ENCODE results near the gene RBM43.

RBM43 gene

GRCh38 chr2:151204756-151205155, 56.9 kb downstream of the RBM43 start:
- Mint-ChIP-seq H3K4me1 (peaks cover 49% of the 10 kb centered on the region), H3K4me3 (no peak overlapping the region), H3K9me3 (peaks cover 7% of the 10 kb centered on the region), H3K27ac (peak overlapping the region; percentile 20), H3K27me3 (ENCODE audit: low read depth, poor library complexity) (no peaks in the 10 kb centered on the region), H3K36me3 (ENCODE audit: low read depth) (peaks cover 6% of the 10 kb centered on the region)
- TF ChIP-seq, protein P1, sequence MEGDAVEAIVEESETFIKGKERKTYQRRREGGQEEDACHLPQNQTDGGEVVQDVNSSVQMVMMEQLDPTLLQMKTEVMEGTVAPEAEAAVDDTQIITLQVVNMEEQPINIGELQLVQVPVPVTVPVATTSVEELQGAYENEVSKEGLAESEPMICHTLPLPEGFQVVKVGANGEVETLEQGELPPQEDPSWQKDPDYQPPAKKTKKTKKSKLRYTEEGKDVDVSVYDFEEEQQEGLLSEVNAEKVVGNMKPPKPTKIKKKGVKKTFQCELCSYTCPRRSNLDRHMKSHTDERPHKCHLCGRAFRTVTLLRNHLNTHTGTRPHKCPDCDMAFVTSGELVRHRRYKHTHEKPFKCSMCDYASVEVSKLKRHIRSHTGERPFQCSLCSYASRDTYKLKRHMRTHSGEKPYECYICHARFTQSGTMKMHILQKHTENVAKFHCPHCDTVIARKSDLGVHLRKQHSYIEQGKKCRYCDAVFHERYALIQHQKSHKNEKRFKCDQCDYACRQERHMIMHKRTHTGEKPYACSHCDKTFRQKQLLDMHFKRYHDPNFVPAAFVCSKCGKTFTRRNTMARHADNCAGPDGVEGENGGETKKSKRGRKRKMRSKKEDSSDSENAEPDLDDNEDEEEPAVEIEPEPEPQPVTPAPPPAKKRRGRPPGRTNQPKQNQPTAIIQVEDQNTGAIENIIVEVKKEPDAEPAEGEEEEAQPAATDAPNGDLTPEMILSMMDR (IDR thresholded peaks at IDR 0.05), result no peak
- peak; percentile 6 for DNase-seq

- Mint-ChIP-seq H3K4me1 (peaks cover 45% of the 10 kb centered on the region), H3K4me3 (no peak overlapping the region), H3K36me3 (ENCODE audit: low read depth) (peaks cover 16% of the 10 kb centered on the region), H3K9me3 (peaks cover 29% of the 10 kb centered on the region), H3K27me3 (ENCODE audit: low read depth, poor library complexity) (no peaks in the 10 kb centered on the region), H3K27ac (no peak overlapping the region)
- no peak for DNase-seq
- TF ChIP-seq, protein P1 (IDR thresholded peaks at IDR 0.05), result no peak
Measured at GRCh38 chr2:151200844-151201243, 60.8 kb downstream of the RBM43 start.

GRCh38 chr2:151200277-151200676, 61.4 kb downstream of the RBM43 start:
- TF ChIP-seq, protein P1 (IDR thresholded peaks at IDR 0.05), result no peak
- H3K4me1 Mint-ChIP-seq, result peaks cover 44% of the 10 kb centered on the region
- no peaks in the 10 kb centered on the region for H3K27me3 Mint-ChIP-seq (ENCODE audit: low read depth, poor library complexity)
- H3K27ac Mint-ChIP-seq, result no peak overlapping the region
- no peak for DNase-seq
- H3K4me3 Mint-ChIP-seq, result no peak overlapping the region
- peaks cover 16% of the 10 kb centered on the region for H3K36me3 Mint-ChIP-seq (ENCODE audit: low read depth)
- H3K9me3 Mint-ChIP-seq, result peaks cover 29% of the 10 kb centered on the region

- no peak overlapping the region for H3K27ac Mint-ChIP-seq
- no peak for DNase-seq
- no peaks in the 10 kb centered on the region for H3K27me3 Mint-ChIP-seq (ENCODE audit: low read depth, poor library complexity)
- TF ChIP-seq, protein P1 (IDR thresholded peaks at IDR 0.05), result no peak
- H3K36me3 Mint-ChIP-seq (ENCODE audit: low read depth), result peaks cover 16% of the 10 kb centered on the region
- H3K4me1 Mint-ChIP-seq, result peaks cover 28% of the 10 kb centered on the region
- H3K9me3 Mint-ChIP-seq, result peaks cover 29% of the 10 kb centered on the region
- H3K4me3 Mint-ChIP-seq, result no peak overlapping the region
Measured at GRCh38 chr2:151198645-151199044, 63.0 kb downstream of the RBM43 start.
